Measurements from ENCODE around the gene OPCML. TPM values are rescaled to one million over a fixed set of nuclear protein-coding genes. Genes with fewer than 3 reads are reported as not detected.

OPCML gene
- total RNA-seq, 2 donors from 2014 or later, result under 0.01 TPM; not detected in 1

- TF ChIP-seq CTCF (IDR thresholded peaks at IDR 0.05) (no peak), POLR2A (IDR thresholded peaks at IDR 0.05) (no peak)
- intact Hi-C loops (cut with DNase I), result no loop called here
- Histone ChIP-seq H3K9me3 (no peaks in the 10 kb centered on the region), H3K36me3 (replicated peaks in 1 of 2; ENCODE audit: insufficient read depth in 1 of 2, low read depth in 2 of 2) (no peaks in the 10 kb centered on the region), H3K4me1 (no peaks in the 10 kb centered on the region), H3K4me3 (no peak overlapping the region), H3K27ac (no peak overlapping the region), H3K27me3 (no peaks in the 10 kb centered on the region)
- DNase-seq (no peak), ATAC-seq (no peak)
- WGBS, 2 donors, result 80 to 87% methylated on average over 2 of the region's 2 CpGs
Measured at GRCh38 chr11:132658696-132659095, 873.6 kb downstream of the OPCML start.

GRCh38 chr11:132658004-132658403 is 874.3 kb downstream of the OPCML start:
- no peak for ATAC-seq
- DNase-seq, result no peak

GRCh38 chr11:132655187-132655855 is 877.0 kb downstream of the OPCML start:
- no peaks in the 10 kb centered on the region for H3K9me3 ChIP-seq
- ATAC-seq (no peak), DNase-seq (no peak)
- H3K36me3 ChIP-seq (replicated peaks in 1 of 2; ENCODE audit: insufficient read depth in 1 of 2, low read depth in 2 of 2), result no peaks in the 10 kb centered on the region
- H3K4me3 ChIP-seq, result no peak overlapping the region
- H3K27ac ChIP-seq, result no peak overlapping the region
- H3K27me3 ChIP-seq, result no peaks in the 10 kb centered on the region
- intact Hi-C loops (cut with DNase I), result no loop called here
- TF ChIP-seq POLR2A (IDR thresholded peaks at IDR 0.05) (no peak), CTCF (IDR thresholded peaks at IDR 0.05) (no peak)
- WGBS, 2 donors, result 65 to 77% methylated on average over 10 to 15 of the region's 15 CpGs
- H3K4me1 ChIP-seq, result no peaks in the 10 kb centered on the region

More at GRCh38 chr11:132658004-132658403, 874.3 kb downstream of the OPCML start:
- Histone ChIP-seq H3K27ac (no peak overlapping the region), H3K36me3 (replicated peaks in 1 of 2; ENCODE audit: insufficient read depth in 1 of 2, low read depth in 2 of 2) (no peaks in the 10 kb centered on the region), H3K4me1 (no peaks in the 10 kb centered on the region), H3K27me3 (no peaks in the 10 kb centered on the region), H3K4me3 (no peak overlapping the region), H3K9me3 (no peaks in the 10 kb centered on the region)
- intact Hi-C loops (cut with DNase I), result no loop called here
- TF ChIP-seq CTCF (IDR thresholded peaks at IDR 0.05), result no peak
- TF ChIP-seq POLR2A (IDR thresholded peaks at IDR 0.05), result no peak
- 31 to 53% methylated on average over 4 of the region's 4 CpGs for WGBS, 2 donors

- Histone ChIP-seq H3K4me3 (no peak overlapping the region), H3K27ac (no peak overlapping the region), H3K4me1 (no peaks in the 10 kb centered on the region), H3K9me3 (no peaks in the 10 kb centered on the region), H3K36me3 (replicated peaks in 1 of 2; ENCODE audit: insufficient read depth in 1 of 2, low read depth in 2 of 2) (no peaks in the 10 kb centered on the region), H3K27me3 (no peaks in the 10 kb centered on the region)
- 71 to 79% methylated on average over 9 of the region's 9 CpGs for WGBS, 2 donors
- DNase-seq (no peak), ATAC-seq (no peak)
- TF ChIP-seq POLR2A (IDR thresholded peaks at IDR 0.05), result no peak
- TF ChIP-seq CTCF (IDR thresholded peaks at IDR 0.05), result no peak
- intact Hi-C loops (cut with DNase I), result no loop called here
Measured at GRCh38 chr11:132653237-132653636, 879.1 kb downstream of the OPCML start.
